Right kidney (tissue), 1 donor: ENCODE results near the gene TNP1.

Experiments
- DNase-seq: peaks from one replicate; pipeline ENCODE4 v3.0.0-alpha.2; 2016

Gene TNP1

DNA sequence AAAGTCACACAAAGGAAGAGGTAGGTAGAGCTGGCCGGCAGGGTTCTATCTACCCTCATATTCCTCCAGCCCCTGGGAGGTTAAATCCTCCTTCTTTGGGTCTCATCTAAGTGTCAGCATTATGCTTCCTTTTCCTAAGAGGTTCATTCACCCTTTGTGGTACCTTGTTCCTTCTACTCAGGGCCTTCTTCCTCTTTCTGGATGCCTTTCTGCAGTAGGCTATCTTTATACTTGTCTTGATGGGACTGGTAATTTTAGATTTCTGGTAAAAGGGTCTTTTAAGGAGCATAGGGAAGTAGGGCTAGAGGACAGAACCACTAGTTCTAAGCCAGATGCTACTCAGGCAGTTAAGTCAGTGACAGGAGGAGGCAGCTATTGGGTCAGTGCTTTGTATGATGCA, 13.7 kb upstream of the TNP1 start:
- DNase-seq, result no peak

DNA sequence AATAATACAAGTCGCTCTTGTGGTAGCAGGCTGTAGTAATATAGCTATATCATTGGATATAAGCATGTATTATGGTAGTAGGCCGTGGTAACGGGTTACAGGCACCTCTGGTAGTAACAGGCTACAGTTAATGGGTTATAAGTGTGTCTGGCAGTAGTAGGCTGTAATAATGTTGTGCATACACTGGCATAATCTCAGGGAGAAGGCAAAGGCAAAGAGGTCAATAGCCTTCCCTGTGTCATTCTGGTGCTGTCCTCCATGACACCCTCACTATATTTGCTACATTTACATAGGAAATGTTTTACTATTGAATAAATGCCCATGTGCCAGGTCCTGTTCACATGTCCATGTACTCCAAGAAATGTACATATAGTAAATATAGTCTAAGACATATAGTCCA, 12.8 kb upstream of the TNP1 start:
- DNase-seq, result no peak

DNA sequence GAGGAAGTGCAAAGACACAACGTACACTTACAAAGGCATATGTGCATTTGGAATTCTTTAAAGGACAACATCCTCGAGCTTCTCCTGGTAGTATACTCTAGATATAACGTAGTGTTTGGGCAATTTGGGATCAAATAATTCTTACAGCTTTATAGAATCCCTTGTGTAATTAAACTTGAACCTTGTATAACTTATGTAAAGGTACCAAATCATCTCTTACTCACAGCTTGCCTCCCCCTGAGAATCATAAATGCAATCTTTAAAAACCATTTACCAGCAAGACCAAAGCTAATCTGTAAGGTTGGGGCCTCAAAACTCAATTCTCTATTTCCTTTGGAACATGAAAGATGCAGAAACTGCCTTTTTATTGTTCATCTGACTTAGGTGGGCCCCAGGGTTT, 12.2 kb upstream of the TNP1 start:
- DNase-seq, result no peak

DNA sequence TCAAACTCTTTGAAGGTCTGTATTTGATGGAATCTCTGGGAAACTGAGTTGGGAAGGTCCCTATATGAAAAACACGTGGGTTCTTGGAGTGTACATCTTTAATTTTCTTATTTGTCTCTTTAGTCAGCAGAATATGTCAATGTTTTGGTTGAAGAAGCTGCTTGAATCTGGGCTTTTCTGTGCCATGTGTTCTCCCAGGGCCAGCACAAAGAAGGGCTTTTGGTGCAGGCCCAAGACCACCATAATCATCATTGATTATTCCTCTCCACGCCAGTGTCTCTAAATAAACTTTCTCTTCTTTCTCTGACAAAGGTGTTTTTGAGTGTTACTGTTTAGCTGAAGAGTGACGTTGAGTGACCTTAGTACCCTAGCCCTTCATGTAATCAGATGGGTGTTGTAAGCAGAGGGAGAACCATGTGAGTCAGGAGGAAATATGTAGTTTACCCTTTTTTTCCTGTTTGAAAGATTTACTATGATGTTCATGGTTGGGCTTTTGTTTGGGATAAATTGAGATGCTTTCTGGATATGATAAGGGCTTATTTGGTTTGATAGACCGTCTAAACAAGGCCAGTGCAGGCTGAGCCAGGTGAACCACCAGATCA, 11.6 kb upstream of the TNP1 start:
- no peak for DNase-seq

DNA sequence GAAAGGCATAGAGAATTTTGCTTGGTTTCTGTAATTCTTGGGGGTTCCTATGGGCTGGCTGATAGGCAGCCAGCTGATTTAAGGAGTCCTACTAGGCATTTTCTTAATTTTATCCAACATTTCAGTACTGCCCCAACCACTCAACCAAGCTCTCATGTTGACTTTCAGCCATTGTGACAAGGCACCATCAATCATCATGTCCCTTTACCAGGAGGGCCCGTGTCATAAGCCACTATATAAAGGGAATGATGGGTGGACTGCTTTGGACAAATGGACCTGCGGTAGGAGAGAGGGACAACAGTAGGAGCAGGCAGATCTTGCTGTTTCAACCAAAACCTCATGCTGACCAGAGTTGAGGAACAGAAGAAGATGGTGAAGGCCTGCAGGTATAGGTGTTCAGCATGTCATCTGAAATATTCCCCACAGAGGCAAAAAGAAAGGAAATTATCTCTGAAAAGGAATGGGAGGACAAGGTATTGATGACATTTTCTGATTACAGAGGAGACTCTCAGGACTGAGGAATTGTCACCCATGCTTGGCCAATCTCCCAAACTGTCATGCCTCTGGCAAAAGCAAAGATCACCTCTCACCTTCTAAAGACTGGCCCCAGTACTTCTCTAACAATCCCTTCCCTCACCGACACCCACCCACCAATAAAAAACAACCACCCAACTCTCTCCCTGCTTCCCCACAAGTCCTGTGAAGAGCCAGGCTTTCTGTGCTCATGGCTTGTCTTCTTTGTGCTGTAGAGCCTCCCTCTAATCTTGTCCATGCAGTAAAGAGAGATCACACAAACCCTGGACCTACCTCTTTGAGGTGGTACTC, 10.9 kb upstream of the TNP1 start:
- DNase-seq, result no peak

DNA sequence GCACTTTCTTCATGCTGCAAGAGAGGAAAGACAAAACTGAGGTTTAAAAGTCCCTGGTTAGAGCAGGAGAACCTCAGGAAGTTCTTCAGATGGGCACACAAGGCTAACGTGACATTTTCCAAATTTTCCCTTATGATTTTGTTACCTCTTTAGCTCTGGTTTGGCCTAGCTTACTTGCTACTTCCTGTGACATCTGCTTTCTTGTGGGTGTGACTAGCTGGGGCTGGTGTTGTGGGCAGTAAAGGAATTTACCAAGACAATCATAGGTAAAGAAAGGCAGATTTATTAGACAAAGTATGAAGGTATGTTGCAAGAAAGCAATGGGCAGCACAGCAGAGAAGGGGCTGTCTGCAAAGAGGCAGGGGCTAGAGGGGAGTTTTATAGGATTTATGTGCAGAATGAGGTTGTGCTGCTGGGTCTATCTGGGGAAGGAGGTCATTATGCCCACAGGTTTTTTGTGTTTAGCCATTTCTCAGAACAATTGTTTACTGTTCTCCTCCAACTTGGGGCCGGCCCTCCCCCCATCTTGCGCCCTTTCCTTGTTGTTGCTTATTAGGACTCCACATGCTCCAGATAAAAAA, 6.7 kb upstream of the TNP1 start:
- no peak for DNase-seq

DNA sequence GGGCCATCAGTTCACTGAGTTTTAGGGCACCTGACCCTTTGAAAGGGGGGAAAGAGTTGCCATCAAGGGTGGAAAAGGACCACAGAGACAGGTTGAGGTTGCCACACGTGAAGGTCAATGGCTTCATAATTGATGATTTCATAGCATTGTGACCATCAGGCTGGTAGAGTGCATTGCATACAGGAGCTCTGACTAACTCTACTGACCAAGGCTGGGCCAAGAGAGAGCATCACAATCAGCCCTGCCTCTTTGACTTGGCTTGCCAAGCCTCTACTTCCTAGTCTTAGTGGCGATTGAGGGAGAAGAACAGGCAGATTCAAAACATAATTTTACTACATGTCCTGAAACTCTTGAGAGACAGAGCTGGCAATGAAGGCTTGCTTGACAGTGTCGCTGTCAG, 5.8 kb upstream of the TNP1 start:
- DNase-seq, result no peak

DNA sequence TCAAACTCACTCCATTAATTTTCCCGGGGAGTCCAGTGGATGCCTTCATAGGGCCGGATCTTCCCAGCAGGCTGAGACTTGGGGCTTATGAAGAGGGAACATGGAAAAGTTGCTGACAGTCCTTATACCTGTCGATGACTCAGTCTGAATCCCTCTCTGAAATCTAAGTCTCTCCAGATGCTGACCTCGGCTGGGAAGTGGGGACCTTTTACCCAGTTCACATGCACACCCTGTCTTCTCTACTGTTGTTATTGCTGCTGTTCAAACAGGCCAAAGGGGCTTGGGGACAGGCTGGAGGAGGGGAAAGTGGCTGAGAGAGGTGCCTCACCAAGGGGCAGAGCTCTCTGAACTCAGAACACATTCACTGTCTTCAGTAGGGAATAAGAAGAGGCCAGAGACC, 4.1 kb upstream of the TNP1 start:
- DNase-seq, result no peak

DNA sequence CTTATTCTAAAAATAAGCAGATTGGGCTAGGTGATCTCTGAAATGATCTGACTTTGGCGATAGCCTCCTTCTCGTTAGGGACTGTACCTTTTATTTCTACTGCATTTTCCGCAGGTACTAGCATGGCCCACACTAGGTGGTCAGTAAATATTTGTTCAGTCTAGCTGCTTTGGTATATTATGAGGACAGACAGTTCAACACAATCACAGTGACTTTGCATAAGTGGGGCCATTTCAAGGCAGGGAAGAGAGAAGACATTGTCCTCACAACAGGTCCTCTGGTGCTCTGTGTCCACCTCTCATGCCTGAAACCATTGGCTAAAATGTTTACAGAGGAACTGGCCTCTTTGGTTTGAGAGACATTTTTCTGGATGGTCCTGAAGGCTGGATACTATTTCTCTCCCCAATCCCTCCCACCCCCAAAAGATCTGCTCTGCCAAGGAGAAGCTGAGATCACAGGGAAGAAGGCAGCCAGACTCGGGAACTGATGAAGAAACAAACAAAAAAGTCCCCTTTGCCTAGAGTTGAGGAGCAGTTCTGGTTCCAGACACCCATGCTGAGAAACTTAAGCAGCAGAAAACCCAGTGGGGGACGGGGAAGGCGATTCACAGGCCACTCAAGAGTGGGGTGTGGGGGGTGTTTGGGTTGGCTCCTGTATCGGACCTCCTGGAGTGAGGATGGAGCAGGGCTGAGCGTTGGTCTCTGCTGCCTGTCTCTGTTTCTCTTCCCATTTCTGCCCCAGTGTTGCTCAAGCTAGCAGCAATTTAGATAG, 2.9 kb upstream of the TNP1 start:
- no peak for DNase-seq

DNA sequence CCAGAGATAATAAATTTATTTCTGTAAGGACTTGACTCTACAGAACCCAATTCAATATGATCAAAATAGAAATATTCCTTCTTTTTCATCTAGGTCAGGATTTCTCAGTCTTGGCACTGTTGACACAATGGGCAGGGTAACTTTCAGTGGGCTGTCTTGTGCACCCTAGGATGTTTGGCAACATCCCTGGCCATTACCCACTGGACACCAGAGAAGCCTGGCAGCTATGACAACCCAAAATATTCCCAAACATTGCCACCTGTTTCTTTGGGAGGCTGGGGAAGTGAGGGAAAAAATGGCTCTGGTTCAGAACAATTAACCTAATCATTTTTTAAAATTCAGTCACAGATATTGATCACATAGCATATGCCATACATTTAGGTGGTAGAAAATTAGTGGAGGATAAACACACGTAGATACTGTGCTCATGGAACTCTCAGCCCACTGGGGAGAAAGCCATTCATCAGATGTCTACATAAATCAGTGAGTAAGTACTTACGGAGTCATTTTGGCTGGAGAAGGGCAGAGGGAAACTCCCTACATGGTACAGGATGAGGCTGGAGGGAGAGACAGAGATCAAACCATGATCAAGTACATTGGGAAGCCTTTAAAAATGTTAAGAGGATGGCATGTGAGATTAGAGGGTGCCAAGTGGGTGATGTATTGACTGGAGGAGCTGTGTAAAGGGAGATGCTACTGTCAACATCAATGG, 718 bp upstream of the TNP1 start:
- DNase-seq, result no peak

DNA sequence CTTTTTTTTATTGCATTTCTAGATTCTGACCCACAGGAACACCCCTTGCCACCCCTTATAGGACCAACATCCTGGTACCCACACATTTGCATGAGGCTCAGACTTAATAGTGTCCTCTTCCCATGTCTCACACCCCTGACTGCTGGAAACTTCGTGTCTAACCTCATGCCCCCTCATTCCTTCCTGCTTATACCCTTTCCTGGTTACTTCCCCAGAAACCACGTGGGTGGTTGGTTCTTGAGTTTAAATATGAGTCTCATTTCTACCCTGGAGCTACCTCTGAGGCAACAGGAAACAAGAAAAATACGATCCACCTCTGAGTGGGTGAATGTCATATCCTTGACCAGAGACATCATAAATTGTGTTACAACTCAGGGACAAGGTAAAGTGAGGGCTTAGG, 1.6 kb downstream of the TNP1 start:
- DNase-seq, result no peak

DNA sequence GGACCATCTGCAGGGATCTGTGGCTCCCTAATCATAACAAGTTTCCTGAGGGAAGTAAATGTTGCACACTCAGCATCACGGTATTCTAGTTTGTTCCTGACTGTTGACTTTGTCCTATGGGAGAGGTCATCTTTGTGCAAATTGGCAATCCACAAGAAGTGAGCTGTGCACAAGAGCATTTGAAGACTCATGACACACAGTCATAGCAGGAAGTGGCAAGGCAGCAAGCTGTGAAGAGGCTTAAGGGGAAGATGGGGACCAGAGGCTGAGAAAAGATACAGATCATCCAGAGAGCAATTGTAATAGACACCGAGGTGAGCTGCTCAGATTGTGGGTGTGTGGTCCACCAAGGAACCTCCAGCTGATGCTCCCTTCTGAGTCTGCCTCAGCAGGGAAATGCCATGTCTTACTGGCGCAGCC, 2.7 kb downstream of the TNP1 start:
- DNase-seq, result no peak

DNA sequence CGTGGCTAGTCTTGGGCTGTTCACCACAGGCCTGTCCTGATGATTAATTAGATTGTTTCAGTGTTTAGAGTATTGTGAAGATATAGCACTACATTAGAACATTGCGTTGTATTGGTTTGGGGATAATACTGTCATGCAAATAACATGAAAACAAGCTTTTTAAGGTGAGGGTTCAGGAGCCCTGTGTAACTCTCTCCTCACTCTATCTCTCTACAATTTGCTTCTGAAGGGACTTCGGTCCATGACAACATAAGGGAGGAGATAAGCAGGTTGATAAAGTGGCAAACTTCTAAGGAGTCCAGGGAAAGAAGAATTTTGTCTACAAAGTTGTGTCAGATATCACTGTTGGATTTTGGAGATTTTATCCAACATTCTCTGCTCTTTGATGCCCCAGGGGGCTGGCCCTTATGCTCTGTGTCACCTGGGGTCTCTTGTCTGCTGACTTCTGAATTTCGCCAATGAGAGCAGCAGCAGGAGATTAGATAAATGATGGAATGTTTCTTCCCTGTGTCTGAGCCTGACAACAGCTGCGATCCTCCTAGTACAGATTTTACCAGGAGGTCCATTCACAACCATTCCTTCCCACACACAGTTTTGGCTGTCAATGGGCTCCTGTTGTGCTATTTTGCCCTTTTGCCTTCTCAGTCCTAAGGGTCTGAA, 3.3 kb downstream of the TNP1 start:
- no peak for DNase-seq

DNA sequence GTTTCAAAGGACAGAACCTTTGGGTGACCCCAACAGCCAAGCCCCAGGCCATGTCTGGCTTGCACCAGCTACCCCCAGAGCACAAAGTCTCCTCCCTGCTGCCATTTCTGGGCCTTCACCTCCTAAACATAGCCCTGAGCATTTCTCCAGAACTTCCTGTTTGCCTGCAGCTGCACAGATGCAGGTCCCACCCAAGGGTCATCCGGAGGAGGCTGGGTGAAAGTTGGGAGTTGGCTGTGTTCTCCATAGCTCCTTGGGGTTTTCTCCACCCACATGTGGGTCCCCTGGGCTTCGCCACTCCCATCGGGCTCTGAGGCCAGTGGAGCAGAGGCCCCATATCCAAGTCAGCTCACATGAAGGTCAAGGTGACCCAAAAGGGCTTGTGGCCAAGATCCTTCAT, 4.3 kb downstream of the TNP1 start:
- no peak for DNase-seq

DNA sequence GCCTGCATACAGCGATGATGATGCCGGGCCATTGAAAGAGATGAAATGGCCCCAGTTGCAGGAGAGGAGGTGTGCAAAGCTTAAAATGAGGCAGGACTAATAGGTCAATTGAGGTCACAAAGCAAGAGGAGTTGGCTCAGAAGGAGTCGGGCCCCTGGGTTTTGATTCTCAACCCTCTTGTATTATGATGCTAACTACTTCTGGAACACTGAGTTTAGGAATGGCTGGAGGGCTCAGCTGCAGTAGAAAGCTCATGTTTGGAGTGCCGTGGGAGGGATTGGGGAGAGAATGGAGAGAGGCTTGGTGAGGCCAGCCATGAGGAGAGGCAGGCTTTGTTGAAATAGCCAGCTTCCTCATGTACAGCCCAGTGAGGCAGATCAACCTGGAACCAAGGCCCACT, 4.8 kb downstream of the TNP1 start:
- no peak for DNase-seq

DNA sequence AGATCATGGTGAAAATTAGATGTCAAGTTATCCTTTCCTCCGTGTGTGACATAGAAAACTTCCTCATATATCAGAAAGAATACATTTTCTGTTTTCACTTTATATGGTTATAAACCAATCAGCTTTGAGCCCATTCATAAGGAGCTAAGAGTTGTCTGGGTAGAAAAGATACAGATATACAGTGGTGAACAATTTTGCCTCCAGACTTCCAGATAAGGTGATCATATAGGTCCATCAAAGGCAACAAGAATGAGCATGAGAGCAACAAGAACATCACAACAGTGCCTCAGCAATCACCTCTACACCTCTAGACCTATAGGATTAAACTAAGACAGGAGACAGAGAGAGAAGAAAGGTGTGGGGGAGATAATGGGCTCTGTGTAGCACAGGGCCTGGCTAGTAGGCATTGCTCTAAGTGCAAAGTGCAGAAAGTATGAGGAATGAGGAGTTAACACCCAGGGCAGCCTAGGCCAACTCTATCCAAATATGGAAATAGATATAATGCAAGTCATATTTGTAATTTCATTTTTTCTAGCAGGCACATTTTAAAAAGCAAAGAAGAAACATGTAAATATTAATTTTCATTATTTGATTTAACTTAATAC, 8.3 kb downstream of the TNP1 start:
- no peak for DNase-seq

DNA sequence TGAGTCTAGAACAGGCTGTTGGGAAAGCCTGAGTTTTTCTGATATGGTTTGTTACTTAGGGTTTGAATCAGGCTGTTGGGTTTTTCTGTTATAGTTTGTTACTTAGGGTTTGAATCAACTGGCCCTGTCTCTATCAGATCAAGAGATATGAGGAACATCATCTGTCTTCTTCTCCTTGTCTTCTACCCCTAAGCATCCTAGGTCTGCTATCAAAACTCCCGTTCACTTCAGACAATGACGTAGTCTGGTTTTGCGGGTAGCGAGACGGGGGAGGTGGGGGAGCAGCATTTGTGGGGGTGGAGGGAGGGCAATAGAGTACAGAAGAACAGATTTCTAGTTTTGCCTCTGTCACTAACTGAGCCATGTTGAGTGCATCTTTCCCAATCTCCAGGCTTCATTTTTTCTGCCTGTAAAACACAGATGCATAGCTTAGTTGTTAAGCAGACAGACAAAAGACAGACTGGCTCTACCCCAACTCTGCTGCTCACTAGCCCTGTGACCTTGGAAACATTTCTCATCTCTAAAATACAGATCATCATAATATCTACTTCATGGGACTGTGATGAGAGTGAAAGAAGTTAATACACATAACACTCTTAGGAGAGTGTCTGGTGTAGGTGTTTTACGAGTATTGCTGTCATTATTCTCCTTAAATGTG, 9.1 kb downstream of the TNP1 start:
- no peak for DNase-seq

DNA sequence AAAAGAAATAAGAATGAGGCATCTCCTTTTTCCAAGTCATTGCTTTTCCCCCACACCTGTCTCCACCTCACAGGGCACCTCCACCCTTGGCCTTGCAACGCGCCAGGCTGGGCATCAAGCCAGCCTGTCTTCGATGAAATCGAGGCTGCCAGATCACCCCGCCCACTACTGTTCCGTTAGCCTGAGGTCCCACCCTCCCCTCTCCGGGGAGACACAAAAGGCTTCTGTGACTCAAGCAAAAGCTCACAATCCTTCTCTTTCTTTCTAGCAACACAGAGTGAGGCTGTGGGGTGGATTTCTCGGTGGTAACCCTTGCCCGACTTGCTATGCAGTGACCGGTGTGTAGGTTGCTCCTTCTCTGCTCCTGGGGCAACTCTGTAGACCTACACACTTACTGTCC, 9.9 kb downstream of the TNP1 start:
- no peak for DNase-seq

DNA sequence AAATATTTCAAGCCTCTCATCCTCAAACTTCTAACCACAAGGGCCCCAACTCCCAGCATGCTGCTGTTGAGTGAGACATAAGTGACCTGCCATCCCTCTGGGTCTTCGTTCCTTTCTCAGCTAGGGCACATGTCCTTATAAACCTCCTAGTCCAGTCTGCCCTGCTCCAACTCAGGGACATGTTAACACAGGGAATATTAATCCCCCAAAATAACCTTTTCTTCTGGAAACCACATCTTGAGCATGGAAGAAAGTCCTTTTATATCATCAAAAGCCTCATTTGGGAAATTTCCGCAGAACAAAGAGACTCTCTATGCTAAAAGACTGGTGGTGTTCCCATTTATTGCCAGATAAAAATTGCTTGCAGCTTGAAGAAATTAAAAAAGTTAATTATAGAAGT, 14.4 kb downstream of the TNP1 start:
- DNase-seq, result no peak

DNA sequence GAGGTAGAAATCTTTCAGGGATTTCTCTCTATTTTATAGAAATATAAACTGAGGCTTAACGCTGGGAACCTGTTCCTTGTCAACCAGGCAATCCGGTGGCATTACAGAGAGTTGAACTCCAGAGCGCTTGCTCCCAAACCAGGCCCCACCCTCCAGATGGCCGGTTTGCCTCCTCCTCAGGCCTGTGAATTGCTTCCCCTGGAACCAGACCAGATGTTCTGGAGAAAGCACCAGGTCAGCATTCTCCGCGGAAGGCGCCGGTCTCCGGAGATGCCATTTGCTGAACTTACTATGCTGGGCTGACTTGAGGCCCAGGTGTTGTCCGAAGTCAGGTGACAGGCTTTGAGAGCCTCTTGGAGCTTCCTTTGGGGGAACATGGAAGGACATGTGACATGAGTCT, 17.2 kb downstream of the TNP1 start:
- no peak for DNase-seq

DNA sequence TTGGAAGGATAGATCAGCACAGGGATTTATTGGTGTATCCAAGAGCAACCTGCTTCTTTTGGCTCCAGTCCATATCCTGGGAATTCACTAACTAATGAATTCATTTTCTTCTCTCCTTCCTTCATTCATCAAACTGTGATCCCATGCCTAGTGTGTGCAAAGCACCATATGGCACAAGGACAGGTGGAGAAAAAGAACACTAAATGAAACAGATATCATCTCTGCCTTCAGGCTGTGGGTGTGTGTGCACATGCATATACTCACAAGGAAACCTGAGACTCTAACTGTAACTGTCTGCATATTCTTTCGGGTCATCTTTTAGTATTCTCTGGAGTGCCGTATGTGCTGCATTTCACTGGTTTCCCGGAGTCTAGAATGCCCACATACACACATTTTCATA, 20.2 kb downstream of the TNP1 start:
- no peak for DNase-seq
